OCI-LY1 (cell line): ENCODE results near the gene C15orf62.

Experiments used
- H2AFZ ChIP-seq: fragments of 200-600 bp; sonication (generic), shearing (Covaris generic); 2 replicates; pipeline ENCODE4 v1.6.0; 2014; ENCODE audit warnings: antibody characterized with exemption, mild to moderate bottlenecking, low read length
- H3F3A ChIP-seq: fragments of 200-600 bp; sonication (generic), shearing (Covaris generic); 2 replicates; pipeline ENCODE4 v1.6.0; 2014; ENCODE audit warnings: mild to moderate bottlenecking, antibody characterized with exemption, low read length, moderate library complexity; ENCODE audit not compliant: insufficient read depth
- H3K27ac ChIP-seq: fragments of 200-600 bp; sonication (generic); 2 replicates; pipeline ENCODE4 v1.5.1; 2014; ENCODE audit warnings: low read length, mixed run types, mild to moderate bottlenecking, low read depth; ENCODE audit not compliant: poor library complexity, severe bottlenecking
- H3K27me3 ChIP-seq: fragments of 200-600 bp; sonication (generic); 2 replicates; pipeline ENCODE4 v1.6.0; 2014; ENCODE audit warnings: antibody characterized with exemption, mild to moderate bottlenecking, low read length, moderate library complexity; ENCODE audit not compliant: insufficient read depth
- H3K36me3 ChIP-seq: fragments of 200-600 bp; sonication (generic); 2 replicates; pipeline ENCODE4 v1.6.1; 2014; ENCODE audit warnings: mild to moderate bottlenecking, antibody characterized with exemption, low read length, moderate library complexity, mixed read lengths; ENCODE audit not compliant: insufficient read depth
- H3K4me1 ChIP-seq: fragments of 200-600 bp; sonication (generic); 2 replicates; pipeline ENCODE4 v1.5.1; 2014; ENCODE audit warnings: mild to moderate bottlenecking, low read length, moderate library complexity; ENCODE audit not compliant: insufficient read depth, severe bottlenecking
- H3K4me2 ChIP-seq: fragments of 200-600 bp; sonication (generic), shearing (Covaris generic); 2 replicates; pipeline ENCODE4 v1.6.1; 2014; ENCODE audit warnings: low read length
- H3K4me3 ChIP-seq: fragments of 200-600 bp; sonication (generic); 2 replicates; pipeline ENCODE4 v1.5.1; 2014; ENCODE audit warnings: low read length, low read depth, mild to moderate bottlenecking, mixed read lengths; ENCODE audit not compliant: poor library complexity, severe bottlenecking
- H3K79me2 ChIP-seq: fragments of 200-600 bp; shearing (Covaris generic); 2 replicates; pipeline ENCODE4 v1.6.1; 2016; ENCODE audit warnings: mixed run types, low read length, mixed read lengths; ENCODE audit not compliant: insufficient read depth
- H3K9ac ChIP-seq: fragments of 200-600 bp; sonication (generic), shearing (Covaris generic); 2 replicates; pipeline ENCODE4 v1.6.1; 2014; ENCODE audit warnings: mild to moderate bottlenecking, low read length, mixed read lengths
- H3K9me2 ChIP-seq: fragments of 200-600 bp; sonication (generic), shearing (Covaris generic); 2 replicates; pipeline ENCODE4 v1.6.1; 2014; ENCODE audit warnings: low read depth, mild to moderate bottlenecking, low read length, mixed read lengths
- H3K9me3 ChIP-seq: fragments of 200-600 bp; shearing (Covaris generic); 2 replicates; pipeline ENCODE4 v1.6.1; 2014; ENCODE audit warnings: low read length, mixed read lengths
- H4K20me1 ChIP-seq: fragments of 200-600 bp; sonication (generic), shearing (Covaris generic); 2 replicates; pipeline ENCODE4 v1.6.0; 2016; ENCODE audit warnings: mild to moderate bottlenecking, low read length; ENCODE audit not compliant: insufficient read depth
- CTCF ChIP-seq: fragments of 200-600 bp; sonication (generic), shearing (Covaris generic); IDR thresholded peaks from 2 replicates; pipeline ENCODE4 v1.5.1; 2017; ENCODE audit warnings: mild to moderate bottlenecking, antibody characterized with exemption, low read length, moderate library complexity, mixed read lengths
- EZH2 ChIP-seq: fragments of 200-600 bp; sonication (generic), shearing (Covaris generic); IDR thresholded peaks from 2 replicates; pipeline ENCODE4 v1.8.0; 2017; ENCODE audit warnings: borderline replicate concordance, mixed run types, mild to moderate bottlenecking, antibody characterized with exemption, low read length, moderate library complexity, mixed read lengths

C15orf62 gene

GRCh38 chr15:40773496-40773895, 3.7 kb downstream of the C15orf62 start:
- H4K20me1 ChIP-seq, result no peaks in the 10 kb centered on the region
- H2AFZ ChIP-seq, result no peak overlapping the region
- no peaks in the 10 kb centered on the region for H3K9me3 ChIP-seq
- H3K9me2 ChIP-seq, result no peaks in the 10 kb centered on the region
- no peak overlapping the region for H3K27ac ChIP-seq
- H3K9ac ChIP-seq, result no peak overlapping the region
- H3K79me2 ChIP-seq, result no peaks in the 10 kb centered on the region
- peaks cover 25% of the 10 kb centered on the region for H3K4me1 ChIP-seq
- H3F3A ChIP-seq, result no peaks in the 10 kb centered on the region
- H3K4me3 ChIP-seq, result no peak overlapping the region
- TF ChIP-seq EZH2 (no peak), CTCF (no peak)
- H3K27me3 ChIP-seq, result no peaks in the 10 kb centered on the region
- H3K36me3 ChIP-seq, result peaks cover 33% of the 10 kb centered on the region; the same call in 1 of the 2 replicates
- H3K4me2 ChIP-seq, result no peak overlapping the region

- H3K9ac ChIP-seq, result no peak overlapping the region
- no peak overlapping the region for H3K4me2 ChIP-seq
- H3F3A ChIP-seq, result no peaks in the 10 kb centered on the region
- H3K9me2 ChIP-seq, result no peaks in the 10 kb centered on the region
- H3K27me3 ChIP-seq, result no peaks in the 10 kb centered on the region
- peaks cover 37% of the 10 kb centered on the region; the same call in 1 of the 2 replicates for H3K36me3 ChIP-seq
- no peaks in the 10 kb centered on the region for H3K9me3 ChIP-seq
- no peaks in the 10 kb centered on the region for H4K20me1 ChIP-seq
- no peak overlapping the region for H3K4me3 ChIP-seq
- no peak overlapping the region for H2AFZ ChIP-seq
- H3K79me2 ChIP-seq, result no peaks in the 10 kb centered on the region
- TF ChIP-seq CTCF, result no peak
- TF ChIP-seq EZH2, result no peak
- H3K4me1 ChIP-seq, result peaks cover 21% of the 10 kb centered on the region
- no peak overlapping the region for H3K27ac ChIP-seq
Observed at GRCh38 chr15:40773902-40774301, 4.1 kb downstream of the C15orf62 start.

- Histone ChIP-seq H2AFZ (no peak overlapping the region), H3K9me2 (no peaks in the 10 kb centered on the region), H3K9ac (no peak overlapping the region), H4K20me1 (no peaks in the 10 kb centered on the region), H3K27me3 (no peaks in the 10 kb centered on the region), H3K4me1 (peaks cover 10% of the 10 kb centered on the region), H3K27ac (no peak overlapping the region), H3F3A (no peaks in the 10 kb centered on the region), H3K79me2 (no peaks in the 10 kb centered on the region), H3K4me2 (no peak overlapping the region), H3K36me3 (peaks cover 47% of the 10 kb centered on the region), H3K4me3 (no peak overlapping the region), H3K9me3 (no peaks in the 10 kb centered on the region)
- TF ChIP-seq CTCF, result no peak
- no peak for TF ChIP-seq EZH2
Observed at GRCh38 chr15:40775007-40775406, 5.2 kb downstream of the C15orf62 start.
